IMR-90 (cell line): Measurements from ENCODE around the gene NR6A1. TPM values are rescaled to one million over a fixed set of nuclear protein-coding genes. Genes with fewer than 3 reads are reported as not detected.
A peak's percentile ranks its signal among the peaks of the same experiment; 100 is the strongest.

Source experiments
- ATAC-seq: fragments of 200-7000 bp; cut with Tn5 transposase; 2 replicates; pipeline ENCODE4 v1.9.1; 2020; ENCODE audit warnings: low read depth, mild to moderate bottlenecking, moderate library complexity
- BruUV-seq: library from RNA; stranded (reverse); fragments of 400-500 nt; replicated peaks from 2 replicates; lab custom pipeline; 2021; lab: Mats Ljungman, UMichigan
- CTCF ChIA-PET: fragments of 300-600 bp; formaldehyde crosslinking; extraction: SDS; loops from one replicate; lab custom pipeline; 2021; ENCODE audit warnings: antibody characterized with exemption; lab: Yijun Ruan, JAX
- POLR2A ChIA-PET: fragments of 300-600 bp; sonication (Branson Sonifier 250); formaldehyde crosslinking; loops from one replicate; lab custom pipeline; 2022; ENCODE audit warnings: antibody characterized with exemption; ENCODE audit not compliant: unreplicated experiment; lab: Charles Lee
- DNase-seq: peaks from one replicate; pipeline ENCODE4 v3.0.0; 2013
- H2AFZ ChIP-seq: replicated peaks from 2 replicates; pipeline ENCODE3; 2013; ENCODE audit warnings: low read length, mild to moderate bottlenecking; ENCODE audit not compliant: poor library complexity
- H2AK5ac ChIP-seq: 2 replicates; pipeline ENCODE4 v1.6.1; 2013; ENCODE audit warnings: low read depth, low read length, inconsistent platforms
- H2AK9ac ChIP-seq: replicated peaks from 2 replicates; pipeline ENCODE3; 2013; ENCODE audit warnings: mild to moderate bottlenecking, low read depth, low read length, moderate library complexity; ENCODE audit not compliant: poor library complexity
- H2BK120ac ChIP-seq: 2 replicates; pipeline ENCODE4 v1.6.1; 2013; ENCODE audit warnings: low read depth, low read length, inconsistent platforms
- H2BK15ac ChIP-seq: 3 replicates; pipeline ENCODE4 v1.6.1; 2013; ENCODE audit warnings: low read depth, low read length, inconsistent platforms
- H2BK20ac ChIP-seq: 2 replicates; pipeline ENCODE4 v1.6.1; 2013; ENCODE audit warnings: low read depth, mild to moderate bottlenecking, inconsistent platforms, low read length, moderate library complexity
- H2BK5ac ChIP-seq: 2 replicates; pipeline ENCODE4 v1.6.1; 2013; ENCODE audit warnings: mild to moderate bottlenecking, low read depth, low read length, inconsistent platforms; ENCODE audit not compliant: poor library complexity, severe bottlenecking
- H3K14ac ChIP-seq: replicated peaks from 2 replicates; pipeline ENCODE4 v1.6.1; 2013; ENCODE audit warnings: low read depth, low read length, inconsistent platforms
- H3K18ac ChIP-seq: 2 replicates; pipeline ENCODE4 v1.6.1; 2013; ENCODE audit warnings: low read depth, low read length, control low read depth
- H3K23ac ChIP-seq: 2 replicates; pipeline ENCODE4 v1.6.1; 2013; ENCODE audit warnings: low read depth, low read length, inconsistent platforms
- H3K27ac ChIP-seq: 2 replicates; pipeline ENCODE4 v1.5.1; 2013; ENCODE audit warnings: mild to moderate bottlenecking, control low read depth, low read length; ENCODE audit not compliant: insufficient read depth
- H3K27me3 ChIP-seq: 2 replicates; pipeline ENCODE4 v1.6.1; 2013; ENCODE audit warnings: low read length; ENCODE audit not compliant: control insufficient read depth, insufficient read depth
- H3K36me3 ChIP-seq: 2 replicates; pipeline ENCODE4 v1.6.1; 2013; ENCODE audit warnings: low read length, mixed read lengths; ENCODE audit not compliant: control insufficient read depth, insufficient read depth
- H3K4ac ChIP-seq: 2 replicates; pipeline ENCODE4 v1.6.1; 2013; ENCODE audit warnings: low read depth, low read length, inconsistent platforms
- H3K4me1 ChIP-seq: 2 replicates; pipeline ENCODE4 v1.6.1; 2013; ENCODE audit warnings: low read length, mixed read lengths; ENCODE audit not compliant: control insufficient read depth, insufficient read depth
- H3K4me2 ChIP-seq: 2 replicates; pipeline ENCODE4 v1.6.1; 2013; ENCODE audit warnings: low read depth, mild to moderate bottlenecking, control low read depth, low read length, moderate library complexity
- H3K4me3 ChIP-seq: 2 replicates; pipeline ENCODE4 v1.5.1; 2013; ENCODE audit warnings: low read depth, mild to moderate bottlenecking, control low read depth, low read length, moderate library complexity; ENCODE audit not compliant: insufficient read depth
- H3K56ac ChIP-seq: 2 replicates; pipeline ENCODE4 v1.6.1; 2013; ENCODE audit warnings: low read length, inconsistent platforms; ENCODE audit not compliant: insufficient read depth; ENCODE audit errors: extremely low read depth
- H3K79me1 ChIP-seq, 2 experiments: 2 replicates each; pipeline ENCODE4 v1.6.1; 2013; ENCODE audit warnings: low read length in 2 of 2, inconsistent platforms in 1 of 2, low read depth in 1 of 2
- H3K9ac ChIP-seq: 2 replicates; pipeline ENCODE4 v1.6.1; 2013; ENCODE audit warnings: low read depth, low read length, control low read depth
- H3K9me1 ChIP-seq: 2 replicates; pipeline ENCODE4 v1.6.1; 2013; ENCODE audit warnings: low read length, inconsistent platforms; ENCODE audit not compliant: insufficient read depth
- H3K9me3 ChIP-seq: 2 replicates; pipeline ENCODE4 v1.6.1; 2013; ENCODE audit warnings: low read length; ENCODE audit not compliant: control insufficient read depth, insufficient read depth
- H4K20me1 ChIP-seq: 2 replicates; pipeline ENCODE4 v1.6.1; 2013; ENCODE audit warnings: low read length, inconsistent platforms; ENCODE audit not compliant: insufficient read depth
- H4K5ac ChIP-seq: 2 replicates; pipeline ENCODE4 v1.6.1; 2013; ENCODE audit warnings: mild to moderate bottlenecking, low read depth, low read length, control low read depth
- H4K8ac ChIP-seq, 2 experiments: 2 replicates each; pipeline ENCODE4 v1.6.1; 2013; ENCODE audit warnings: low read depth in 2 of 2, low read length in 2 of 2, control low read depth in 1 of 2, inconsistent platforms in 1 of 2
- H4K91ac ChIP-seq: 2 replicates; pipeline ENCODE4 v1.6.1; 2013; ENCODE audit warnings: low read depth, low read length, inconsistent platforms; ENCODE audit not compliant: insufficient read depth
- CHD1 ChIP-seq: IDR thresholded peaks from 2 replicates; pipeline ENCODE4 v1.6.1; 2012; ENCODE audit warnings: low read depth, low read length, improper control_type of control experiment
- CTCF ChIP-seq: conservative IDR thresholded peaks from 2 replicates; pipeline ENCODE4 v1.5.1; 2012; ENCODE audit warnings: mild to moderate bottlenecking, low read depth, low read length, improper control_type of control experiment
- MXI1 ChIP-seq: IDR thresholded peaks from 2 replicates; pipeline ENCODE4 v1.6.1; 2012; ENCODE audit warnings: low read depth, mild to moderate bottlenecking, low read length, moderate library complexity, borderline replicate concordance
- RAD21 ChIP-seq: IDR thresholded peaks from 2 replicates; pipeline ENCODE4 v1.6.1; 2012; ENCODE audit warnings: low read length, improper control_type of control experiment
- SMC3 ChIP-seq: fragments of 150-350 bp; IDR thresholded peaks from 2 replicates; pipeline ENCODE4 v1.6.1; 2016; ENCODE audit warnings: low read depth, mild to moderate bottlenecking, antibody characterized with exemption, low read length, moderate library complexity
- USF2 ChIP-seq: fragments of 150-350 bp; IDR thresholded peaks from 2 replicates; pipeline ENCODE4 v1.6.1; 2017; ENCODE audit warnings: mild to moderate bottlenecking, antibody characterized with exemption, low read length, low read depth
- WGBS, 2 experiments: methylation state at CpG; one replicate each; pipeline versions ENCODE4 v1.1.5 to v1.1.7; 2013; ENCODE audit warnings: missing lambda C conversion rate in 2 of 2; ENCODE audit not compliant: insufficient read length in 1 of 2; ENCODE audit errors: extremely low coverage in 2 of 2; 5-methylcytosine and 5-hydroxymethylcytosine counted together
- dilution Hi-C: fragments of 300-500 bp; cut with HindIII; formaldehyde crosslinking; loops from one replicate; pipeline ENCODE4 v1.14.3; 2018; ENCODE audit warnings: low sequenced_read_pairs; ENCODE audit not compliant: unreplicated experiment
- in situ Hi-C: fragments of 300-500 bp; cut with MboI; formaldehyde crosslinking; loops from 3 replicates; pipeline ENCODE4 v1.14.3; 2019; ENCODE audit warnings: low sequenced_read_pairs, inconsistent platforms, mixed read lengths
- intact Hi-C: fragments of 100-400 bp; cut with micrococcal nuclease; formaldehyde crosslinking; loops from 2 replicates; pipeline ENCODE4 v1.10.0; 2022
- polyA plus RNA-seq, 3 experiments: library from polyadenylated mRNA; depleted of rRNA; stranded (reverse); fragments of >200 nt; gene quantifications; 2 replicates each; pipeline ENCODE4 v1.2.3, GENCODE V29; 2012; ENCODE audit warnings: low replicate concordance in 1 of 3
- total RNA-seq: library from RNA; depleted of rRNA; stranded (reverse); fragments of >200 nt; gene quantifications from 2 replicates; pipeline ENCODE4 v1.2.3, GENCODE V29; 2012

The NR6A1 gene
- total and polyA plus RNA-seq, 2 of the 4 experiments (the other 2 are of a cell fraction), result 0.14 to 0.36 TPM

- Histone ChIP-seq H3K27ac (no peak overlapping the region), H3K18ac (no peak overlapping the region), H3K9me3 (no peaks in the 10 kb centered on the region), H4K91ac (no peak overlapping the region), H2BK20ac (no peak overlapping the region), H3K36me3 (no peaks in the 10 kb centered on the region), H4K20me1 (peaks cover 9% of the 10 kb centered on the region; the same call in 1 of the 2 replicates), H2AK5ac (no peak overlapping the region), H4K8ac (no peak overlapping the region), H3K27me3 (peaks cover 75% of the 10 kb centered on the region), H2BK120ac (no peak overlapping the region), H3K4me1 (no peaks in the 10 kb centered on the region), H2AFZ (no peak overlapping the region), H3K4me2 (no peak overlapping the region), H3K79me1 (no peaks in the 10 kb centered on the region), H2AK9ac (no peak overlapping the region), H3K4ac (no peak overlapping the region), H3K9me1 (no peaks in the 10 kb centered on the region), H3K9ac (no peak overlapping the region), H2BK5ac (no peak overlapping the region), H4K5ac (no peak overlapping the region), H3K14ac (no peak overlapping the region), H3K4me3 (no peak overlapping the region), H3K23ac (no peak overlapping the region), H2BK15ac (no peak overlapping the region), H3K56ac (no peak overlapping the region)
- POLR2A ChIA-PET, result no interaction called here
- in situ Hi-C loops (no loop called here), dilution Hi-C loops (no loop called here), intact Hi-C loops (loop anchor here (2.0 kb wide), 1 partner anchor 52 kb away; no protein-coding TSS in a partner anchor)
- TF ChIP-seq USF2, result no peak
- TF ChIP-seq MXI1, result no peak
- peak; percentile 40 for TF ChIP-seq CTCF
- peak; percentile 42 for TF ChIP-seq RAD21
- peak; percentile 18; the same call in 1 of the 2 replicates for TF ChIP-seq SMC3
- TF ChIP-seq CHD1, result no peak
- no TSS peak for BruUV-seq
- DNase-seq (no peak), ATAC-seq (peak; percentile 37)
- CTCF ChIA-PET, result interaction anchor here (1.1 to 2.9 kb wide), 2 partner anchors 49 to 88 kb away, joined by 4 to 10 read pairs; partner anchors contain the start of gene WDR38
- 100% methylated on average over 2 of the region's 6 CpGs; no CpG with 5 or more reads in 1 of the 2 experiments for WGBS, 2 experiments
These were observed 6.2 kb downstream of the NR6A1 start for GRCh38 chr9:124764774-124765438.
